GM12873 (cell line): ENCODE results near the gene DBN1.

ENCODE experiments used
- TF ChIP-seq, protein P1 (sequence below): IDR thresholded peaks from 2 replicates; pipeline ENCODE4 v1.5.1; 2012; ENCODE audit warnings: low read depth, mild to moderate bottlenecking, moderate library complexity, low read length, control low read depth; ENCODE audit not compliant: insufficient read depth; ENCODE audit errors: missing control alignments

Gene DBN1

DNA sequence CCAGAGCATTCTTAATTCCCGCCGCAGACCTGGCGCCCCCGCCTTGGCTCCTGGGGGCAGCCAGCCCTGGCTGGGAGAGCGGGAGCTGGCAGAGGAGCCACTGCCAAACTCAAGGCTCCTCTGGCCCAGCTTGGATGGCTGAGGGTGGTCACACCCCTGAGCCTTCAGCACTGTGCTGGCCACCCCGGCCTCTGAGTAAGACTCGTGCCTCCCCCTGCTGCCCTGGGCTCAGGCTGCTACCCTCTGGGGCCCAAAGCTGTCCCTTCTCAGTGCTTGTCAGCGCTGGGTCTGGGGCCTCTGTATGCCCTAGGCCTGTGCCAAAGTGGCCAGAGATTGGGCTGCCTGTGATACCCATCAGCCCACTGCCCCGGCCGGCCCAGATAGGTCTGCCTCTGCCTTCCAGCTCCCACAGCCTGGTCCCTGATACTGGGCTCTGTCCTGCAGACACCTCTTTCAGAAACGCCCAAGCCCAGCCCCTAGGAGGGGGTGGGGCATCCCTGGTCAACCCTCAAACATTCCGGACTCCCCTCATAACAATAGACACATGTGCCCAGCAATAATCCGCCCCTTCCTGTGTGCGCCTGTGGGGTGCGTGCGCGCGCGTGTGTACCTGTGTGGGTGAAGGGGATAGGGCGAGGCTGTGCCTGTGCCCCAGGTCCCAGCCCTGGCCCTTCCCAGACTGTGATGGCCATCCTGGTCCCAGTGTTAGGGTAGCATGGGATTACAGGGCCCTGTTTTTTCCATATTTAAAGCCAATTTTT, 31.2 kb downstream of the DBN1 start:
- TF ChIP-seq, protein P1, sequence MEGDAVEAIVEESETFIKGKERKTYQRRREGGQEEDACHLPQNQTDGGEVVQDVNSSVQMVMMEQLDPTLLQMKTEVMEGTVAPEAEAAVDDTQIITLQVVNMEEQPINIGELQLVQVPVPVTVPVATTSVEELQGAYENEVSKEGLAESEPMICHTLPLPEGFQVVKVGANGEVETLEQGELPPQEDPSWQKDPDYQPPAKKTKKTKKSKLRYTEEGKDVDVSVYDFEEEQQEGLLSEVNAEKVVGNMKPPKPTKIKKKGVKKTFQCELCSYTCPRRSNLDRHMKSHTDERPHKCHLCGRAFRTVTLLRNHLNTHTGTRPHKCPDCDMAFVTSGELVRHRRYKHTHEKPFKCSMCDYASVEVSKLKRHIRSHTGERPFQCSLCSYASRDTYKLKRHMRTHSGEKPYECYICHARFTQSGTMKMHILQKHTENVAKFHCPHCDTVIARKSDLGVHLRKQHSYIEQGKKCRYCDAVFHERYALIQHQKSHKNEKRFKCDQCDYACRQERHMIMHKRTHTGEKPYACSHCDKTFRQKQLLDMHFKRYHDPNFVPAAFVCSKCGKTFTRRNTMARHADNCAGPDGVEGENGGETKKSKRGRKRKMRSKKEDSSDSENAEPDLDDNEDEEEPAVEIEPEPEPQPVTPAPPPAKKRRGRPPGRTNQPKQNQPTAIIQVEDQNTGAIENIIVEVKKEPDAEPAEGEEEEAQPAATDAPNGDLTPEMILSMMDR, result no peak

DNA sequence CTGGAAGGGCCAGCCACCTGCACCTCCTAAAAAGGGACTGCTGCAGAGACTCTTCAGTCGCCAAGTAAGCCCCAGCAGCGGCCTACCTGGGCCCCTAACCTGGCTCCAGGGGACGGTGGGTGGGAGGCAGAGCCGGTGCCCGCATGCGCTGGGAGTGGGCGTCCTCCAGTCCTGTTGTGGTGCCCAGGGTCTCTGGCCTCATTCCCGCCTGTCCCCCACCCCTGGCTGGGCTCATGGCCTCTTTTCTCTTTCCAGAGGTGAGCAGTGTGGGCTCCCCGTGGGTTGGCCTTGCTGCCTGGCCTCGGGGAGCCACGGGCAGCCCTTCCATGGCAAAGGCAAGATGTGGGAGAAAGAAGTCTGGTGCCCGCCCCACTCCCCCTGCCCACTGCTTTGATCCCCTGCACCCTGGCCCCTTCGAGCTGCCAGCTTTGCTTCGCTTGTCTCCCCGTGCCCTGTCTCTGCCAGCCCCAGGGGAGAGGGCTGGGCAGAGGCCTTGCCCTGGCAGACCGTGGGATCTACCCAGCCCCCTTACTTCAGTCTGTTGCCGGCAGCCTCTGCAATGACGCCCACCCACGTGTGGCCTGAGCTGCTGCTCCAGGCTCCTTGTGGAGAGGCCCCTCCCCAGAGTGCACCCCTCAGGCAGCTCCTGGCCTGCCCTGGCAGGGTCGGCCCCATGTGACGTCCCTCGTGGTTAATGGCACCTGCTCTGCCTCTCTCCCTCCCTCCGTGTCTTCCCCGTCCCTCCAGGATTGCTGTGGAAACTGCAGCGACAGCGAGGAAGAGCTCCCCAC, 32.2 kb downstream of the DBN1 start:
- TF ChIP-seq, protein P1, result no peak

DNA sequence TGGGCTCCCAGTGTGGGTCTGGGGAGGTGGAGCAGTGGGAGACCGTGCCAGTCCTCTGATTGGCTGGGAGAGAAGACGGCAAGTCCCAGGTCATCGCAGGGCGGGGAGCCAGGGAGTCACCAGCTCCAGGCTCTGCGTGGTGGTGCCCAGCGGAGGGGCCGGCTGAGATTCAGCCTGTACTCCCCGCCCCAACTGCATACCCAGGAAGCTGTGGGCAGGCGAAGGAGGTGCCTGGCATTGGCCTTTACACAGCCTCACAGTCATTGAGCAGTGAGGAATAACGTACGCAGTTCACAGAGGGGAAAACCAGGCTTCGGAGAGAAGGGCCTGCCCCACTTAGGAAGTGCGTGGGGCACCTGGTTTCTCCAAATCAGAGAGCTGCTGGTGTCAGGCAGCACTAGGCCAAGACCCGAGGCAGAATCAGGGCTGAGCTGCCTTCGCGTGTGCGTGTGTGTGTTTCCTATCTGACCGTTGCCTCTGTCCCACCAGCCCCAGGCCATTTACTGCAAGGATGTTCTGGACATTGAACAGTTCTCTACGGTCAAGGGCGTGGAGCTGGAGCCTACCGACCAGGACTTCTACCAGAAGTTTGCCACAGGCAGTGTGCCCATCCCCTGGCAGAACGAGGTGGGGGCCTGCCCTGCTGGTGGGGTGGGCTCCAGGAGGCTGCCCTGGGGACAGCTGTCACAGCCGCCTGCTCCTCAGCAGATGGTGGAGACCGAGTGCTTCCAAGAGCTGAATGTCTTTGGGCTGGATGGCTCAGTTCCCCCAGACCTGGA, 33.0 kb downstream of the DBN1 start:
- TF ChIP-seq, protein P1, result no peak

DNA sequence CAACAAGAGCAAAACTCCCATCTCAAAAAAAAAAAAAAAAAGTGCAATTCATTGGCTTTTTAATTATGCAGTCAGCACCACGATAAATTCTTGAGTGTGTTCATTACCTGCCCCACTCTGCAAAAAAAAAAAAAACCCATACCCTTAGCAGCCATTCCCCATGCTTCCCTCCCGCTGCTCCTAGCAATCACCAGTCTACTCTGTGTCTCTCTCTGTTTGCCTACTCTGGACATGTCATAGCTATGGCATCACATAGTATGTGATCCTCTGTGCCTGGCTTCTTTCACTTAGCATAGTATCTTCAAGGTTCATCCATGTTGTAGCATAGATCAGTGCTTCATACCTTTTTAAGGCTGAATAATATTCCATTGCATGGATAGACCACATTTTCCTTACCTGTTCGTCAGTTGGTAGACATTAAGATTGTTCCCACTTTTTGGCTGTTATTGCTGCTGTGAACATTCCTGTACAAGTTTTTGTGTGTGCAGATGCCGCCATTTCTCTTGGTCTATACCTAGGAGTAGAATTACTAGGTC, 33.8 kb downstream of the DBN1 start:
- TF ChIP-seq, protein P1, result no peak

DNA sequence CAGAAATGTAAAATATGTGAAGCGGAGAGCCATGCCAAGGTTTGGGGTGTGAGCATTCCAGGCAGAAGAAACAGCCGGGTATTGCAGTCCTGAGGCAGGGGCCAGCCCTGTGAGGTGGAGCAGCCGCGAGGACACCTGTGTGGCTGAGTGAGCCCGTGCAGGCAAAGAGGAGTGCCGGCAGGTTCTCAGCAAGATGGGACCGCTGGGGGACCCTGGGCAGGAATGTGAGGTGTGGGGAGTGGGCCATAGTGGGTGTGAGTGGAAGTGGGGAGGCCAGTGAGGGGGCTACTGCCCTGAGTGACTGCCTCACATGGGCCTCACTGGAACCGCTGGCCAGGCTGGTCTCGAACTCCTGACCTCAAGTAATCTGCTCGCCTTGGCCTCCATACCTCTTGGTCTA, 35.0 kb downstream of the DBN1 start:
- TF ChIP-seq, protein P1, result no peak

DNA sequence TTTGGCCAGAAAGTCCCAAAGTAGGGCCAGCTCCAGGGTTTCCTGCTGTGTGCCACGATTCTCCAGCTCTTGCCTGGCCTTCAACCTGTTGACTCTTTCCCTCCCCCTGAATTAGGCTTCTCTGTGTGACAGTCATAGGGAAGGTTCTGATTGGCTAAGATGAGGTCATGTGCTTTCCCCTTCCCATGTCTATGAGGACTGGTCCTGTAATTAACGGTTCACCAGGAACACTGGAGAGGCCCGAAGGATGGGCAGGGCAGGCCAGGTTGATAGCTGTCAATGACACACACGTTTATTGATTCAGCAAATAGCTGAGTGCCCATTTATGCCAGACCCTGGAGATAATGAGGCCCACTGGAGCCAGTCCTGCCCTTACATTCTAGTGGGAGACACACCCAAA, 35.8 kb downstream of the DBN1 start:
- TF ChIP-seq, protein P1, result no peak
